Fibroblast of lung (primary cell): ENCODE measurements around the gene APBA2. TPM values are rescaled to one million over a fixed set of nuclear protein-coding genes. Genes with fewer than 3 reads are reported as not detected.

Experiments used
- DNase-seq, 2 donors: peaks; one replicate each; pipeline versions ENCODE4 v3.0.0 to v3.0.0-alpha.2; 2010; ENCODE audit warnings: low read depth in 2 of 2
- H2AFZ ChIP-seq: 2 replicates; pipeline ENCODE4 v1.5.1; 2012; ENCODE audit warnings: low read length, control low read depth, inconsistent platforms
- H3K27ac ChIP-seq: 2 replicates; pipeline ENCODE4 v1.5.1; 2011; ENCODE audit warnings: low read length, control low read depth; ENCODE audit not compliant: insufficient read depth
- H3K27me3 ChIP-seq: 2 replicates; pipeline ENCODE4 v1.5.1; 2011; ENCODE audit warnings: mild to moderate bottlenecking, low read length; ENCODE audit not compliant: control insufficient read depth, insufficient read depth
- H3K36me3 ChIP-seq: 2 replicates; pipeline ENCODE4 v1.5.1; 2011; ENCODE audit warnings: low read length; ENCODE audit not compliant: control insufficient read depth, insufficient read depth
- H3K4me1 ChIP-seq: 2 replicates; pipeline ENCODE4 v1.5.1; 2011; ENCODE audit warnings: low read length; ENCODE audit not compliant: control insufficient read depth, insufficient read depth; ENCODE audit errors: extremely low read depth
- H3K4me2 ChIP-seq: 2 replicates; pipeline ENCODE4 v1.5.1; 2011; ENCODE audit warnings: low read length, control low read depth; ENCODE audit not compliant: insufficient read depth; ENCODE audit errors: extremely low read depth
- H3K4me3 ChIP-seq, 4 experiments: fragments of 200-600 bp in 1 of 4; sonication (generic) in 1 of 4; replicated peaks in 1 of 4; 2 replicates each; pipeline ENCODE4 v1.5.1; 2011 to 2016; ENCODE audit warnings: low read length in 4 of 4, low read depth in 3 of 4, mild to moderate bottlenecking in 3 of 4, control low read depth in 2 of 4, inconsistent platforms in 1 of 4, mixed read lengths in 1 of 4; ENCODE audit not compliant: insufficient read depth in 1 of 4; ENCODE audit errors: control extremely low read depth in 1 of 4
- H3K79me2 ChIP-seq: 2 replicates; pipeline ENCODE4 v1.5.1; 2012; ENCODE audit warnings: mild to moderate bottlenecking, low read length, inconsistent platforms; ENCODE audit not compliant: control insufficient read depth, insufficient read depth
- H3K9ac ChIP-seq: 2 replicates; pipeline ENCODE4 v1.5.1; 2011; ENCODE audit warnings: mild to moderate bottlenecking, low read length, control low read depth; ENCODE audit not compliant: insufficient read depth
- H3K9me3 ChIP-seq: 2 replicates; pipeline ENCODE4 v1.5.1; 2012; ENCODE audit warnings: low read depth, low read length; ENCODE audit not compliant: control insufficient read depth, insufficient read depth
- H4K20me1 ChIP-seq: 2 replicates; pipeline ENCODE4 v1.5.1; 2011; ENCODE audit warnings: low read length; ENCODE audit not compliant: control insufficient read depth, insufficient read depth; ENCODE audit errors: extremely low read depth
- EZH2 ChIP-seq: IDR thresholded peaks from 2 replicates; pipeline ENCODE4 v1.5.1; 2012; ENCODE audit warnings: low read length, control low read depth, mild to moderate bottlenecking; ENCODE audit errors: missing control alignments
- polyA plus RNA-seq, 2 donors: library from polyadenylated mRNA; depleted of rRNA in 1 of 2; stranded (reverse) in 1 of 2; unstranded in 1 of 2; fragments of >200 nt; gene quantifications; 2 replicates each; pipeline ENCODE4 v1.2.1, GENCODE V29; 2011 to 2012; ENCODE audit warnings: missing spikeins in 1 of 2
- total RNA-seq: library from RNA; depleted of rRNA; stranded (reverse); fragments of >200 nt; gene quantifications from 2 replicates; pipeline ENCODE4 v1.2.1, GENCODE V29; 2014
- TF ChIP-seq, protein P1 (sequence below), 2 donors: IDR thresholded peaks in 1 of 2; conservative IDR thresholded peaks in 1 of 2; 1 replicate in 1 of 2; 2 replicates in 1 of 2; pipeline ENCODE4 v1.5.1; 2011 to 2012; ENCODE audit warnings: low read length in 2 of 2, control low read depth in 1 of 2, inconsistent platforms in 1 of 2, low read depth in 1 of 2, mild to moderate bottlenecking in 1 of 2

APBA2 gene
- total and polyA plus RNA-seq, 2 donors (not counting 1 experiment from before 2014, with no cell fraction given): 9.5 to 20.3 TPM

DNA sequence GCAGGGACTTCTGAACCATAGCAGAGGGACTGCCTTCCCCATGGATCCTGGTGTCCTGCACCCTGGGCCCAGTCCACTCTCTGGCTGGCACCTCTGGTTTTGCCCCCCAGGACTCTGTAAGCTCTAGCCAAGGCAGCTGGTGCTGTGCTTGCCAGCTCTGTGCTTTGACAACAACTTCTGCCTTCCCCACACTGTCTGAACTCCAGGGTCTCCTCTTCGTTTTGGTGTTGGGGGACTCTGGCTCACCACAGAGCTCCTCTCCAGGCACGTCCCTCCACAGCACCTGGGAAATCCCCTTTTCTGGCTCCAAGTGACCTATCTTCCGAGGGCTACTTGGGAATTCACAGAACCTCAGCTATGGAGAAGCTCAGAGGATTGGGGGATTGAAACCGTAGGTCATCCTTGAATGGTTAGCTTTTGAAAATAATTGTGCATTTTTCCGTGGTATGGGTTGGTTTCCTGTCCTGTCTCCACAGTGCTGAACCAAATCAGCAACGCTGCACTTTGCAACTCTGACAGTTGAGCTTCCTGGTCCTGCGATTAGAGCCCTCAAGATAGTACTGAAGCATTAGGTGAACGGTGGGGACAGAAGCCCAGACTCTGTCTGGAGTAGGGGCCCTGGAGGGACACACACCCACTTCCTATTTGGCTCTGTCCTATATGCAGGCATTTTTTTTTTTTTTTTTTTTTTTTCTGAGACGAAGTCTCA, 152.4 kb downstream of the APBA2 start:
- TF ChIP-seq EZH2: no peak
- TF ChIP-seq, protein P1, sequence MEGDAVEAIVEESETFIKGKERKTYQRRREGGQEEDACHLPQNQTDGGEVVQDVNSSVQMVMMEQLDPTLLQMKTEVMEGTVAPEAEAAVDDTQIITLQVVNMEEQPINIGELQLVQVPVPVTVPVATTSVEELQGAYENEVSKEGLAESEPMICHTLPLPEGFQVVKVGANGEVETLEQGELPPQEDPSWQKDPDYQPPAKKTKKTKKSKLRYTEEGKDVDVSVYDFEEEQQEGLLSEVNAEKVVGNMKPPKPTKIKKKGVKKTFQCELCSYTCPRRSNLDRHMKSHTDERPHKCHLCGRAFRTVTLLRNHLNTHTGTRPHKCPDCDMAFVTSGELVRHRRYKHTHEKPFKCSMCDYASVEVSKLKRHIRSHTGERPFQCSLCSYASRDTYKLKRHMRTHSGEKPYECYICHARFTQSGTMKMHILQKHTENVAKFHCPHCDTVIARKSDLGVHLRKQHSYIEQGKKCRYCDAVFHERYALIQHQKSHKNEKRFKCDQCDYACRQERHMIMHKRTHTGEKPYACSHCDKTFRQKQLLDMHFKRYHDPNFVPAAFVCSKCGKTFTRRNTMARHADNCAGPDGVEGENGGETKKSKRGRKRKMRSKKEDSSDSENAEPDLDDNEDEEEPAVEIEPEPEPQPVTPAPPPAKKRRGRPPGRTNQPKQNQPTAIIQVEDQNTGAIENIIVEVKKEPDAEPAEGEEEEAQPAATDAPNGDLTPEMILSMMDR (conservative IDR thresholded peaks at IDR 0.05 in 1 of 2, IDR thresholded peaks at IDR 0.05 in 1 of 2; ENCODE audit: low read depth in 1 of 2, low read length in 2 of 2): no peak
- Histone ChIP-seq H2AFZ (no peak overlapping the region), H3K36me3 (no peaks in the 10 kb centered on the region), H3K9ac (no peak overlapping the region), H3K9me3 (no peaks in the 10 kb centered on the region), H3K4me1 (no peaks in the 10 kb centered on the region), H3K79me2 (no peaks in the 10 kb centered on the region), H3K27ac (no peak overlapping the region), H3K4me2 (no peak overlapping the region), H3K27me3 (no peaks in the 10 kb centered on the region), H4K20me1 (no peaks in the 10 kb centered on the region), H3K4me3 (no peak overlapping the region)
- peak in 1 of 2 donors; percentile 18 for DNase-seq

DNA sequence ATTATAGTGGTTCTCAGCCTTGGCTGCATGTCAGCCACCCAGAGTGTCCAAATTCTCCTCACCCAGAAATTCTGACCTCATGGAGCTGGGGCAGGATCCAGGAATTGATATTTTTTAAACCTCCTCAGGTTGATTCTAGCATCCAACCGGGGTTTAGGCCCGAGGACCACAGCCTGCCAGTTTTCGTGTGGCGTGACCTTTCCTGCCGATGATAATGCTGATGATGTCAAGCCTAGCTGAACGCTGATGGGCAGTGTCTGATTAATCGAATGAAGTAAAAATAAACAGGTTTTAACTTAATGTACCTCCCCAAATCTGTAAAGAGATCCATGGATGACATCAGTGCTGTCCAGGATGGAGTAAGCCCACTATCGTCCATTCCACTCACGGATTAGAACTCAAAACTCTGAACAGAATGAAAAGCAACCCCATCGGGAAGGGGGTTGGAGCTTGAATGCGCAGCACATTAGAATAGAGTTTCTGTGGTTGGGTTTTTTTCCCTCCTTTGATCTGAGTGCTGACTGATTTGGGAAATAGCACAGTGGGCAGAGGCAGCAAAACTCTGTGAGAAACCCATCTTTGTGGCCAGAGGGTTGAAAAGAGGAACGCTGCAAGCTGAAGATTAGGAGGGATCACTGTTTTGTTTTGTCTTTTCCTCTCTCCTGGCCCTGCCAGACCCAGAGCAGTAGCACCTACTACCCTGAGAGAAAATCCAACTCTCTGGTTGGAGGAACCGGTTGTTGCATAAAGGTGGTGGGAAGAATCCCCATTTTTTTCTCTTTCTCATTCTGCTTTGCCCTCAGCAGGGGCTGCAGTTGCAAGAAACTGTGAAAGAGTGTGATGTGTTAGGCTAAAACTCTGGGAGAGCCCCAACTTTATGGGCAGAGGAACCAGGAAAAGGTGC, 153.9 kb downstream of the APBA2 start:
- TF ChIP-seq, protein P1 (conservative IDR thresholded peaks at IDR 0.05 in 1 of 2, IDR thresholded peaks at IDR 0.05 in 1 of 2; ENCODE audit: low read depth in 1 of 2, low read length in 2 of 2): no peak
- TF ChIP-seq EZH2: no peak
- Histone ChIP-seq H3K4me3 (no peak overlapping the region), H3K27me3 (no peaks in the 10 kb centered on the region), H3K9ac (no peak overlapping the region), H3K79me2 (no peaks in the 10 kb centered on the region), H2AFZ (no peak overlapping the region), H3K4me2 (no peak overlapping the region), H4K20me1 (no peaks in the 10 kb centered on the region), H3K36me3 (no peaks in the 10 kb centered on the region), H3K27ac (no peak overlapping the region), H3K9me3 (no peaks in the 10 kb centered on the region), H3K4me1 (no peaks in the 10 kb centered on the region)
- peak in 1 of 2 donors; percentile 65 for DNase-seq

DNA sequence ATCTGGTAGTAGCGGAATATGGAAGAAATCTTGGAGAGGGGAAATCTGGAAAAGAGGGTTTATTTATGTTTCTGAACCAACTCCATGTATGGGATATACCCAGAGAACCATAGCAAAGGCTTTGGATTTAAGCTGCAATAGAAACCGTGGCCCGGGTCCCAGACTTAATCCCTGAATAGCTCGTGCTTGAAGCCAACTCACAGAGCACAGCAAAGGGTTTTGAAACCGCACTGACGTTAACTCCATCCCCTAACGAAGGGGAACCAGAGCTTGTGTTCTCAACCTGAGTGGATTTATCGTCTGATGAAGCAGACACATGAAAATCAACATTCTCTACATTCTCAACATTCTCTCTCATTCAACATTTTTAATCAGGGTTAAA, 154.6 kb downstream of the APBA2 start:
- Histone ChIP-seq H2AFZ (no peak overlapping the region), H3K79me2 (no peaks in the 10 kb centered on the region), H3K9me3 (no peaks in the 10 kb centered on the region), H3K4me2 (no peak overlapping the region), H3K4me1 (no peaks in the 10 kb centered on the region), H3K27me3 (no peaks in the 10 kb centered on the region), H3K4me3 (no peak overlapping the region), H3K36me3 (no peaks in the 10 kb centered on the region), H3K9ac (no peak overlapping the region), H4K20me1 (no peaks in the 10 kb centered on the region), H3K27ac (no peak overlapping the region)
- TF ChIP-seq, protein P1 (conservative IDR thresholded peaks at IDR 0.05 in 1 of 2, IDR thresholded peaks at IDR 0.05 in 1 of 2; ENCODE audit: low read depth in 1 of 2, low read length in 2 of 2): no peak
- TF ChIP-seq EZH2: no peak
- peak; percentile 68 to 91 for DNase-seq
